Endothelial cell of umbilical vein (primary cell): Measurements from ENCODE around the gene KCMF1. TPM values are rescaled to one million over a fixed set of nuclear protein-coding genes. Genes with fewer than 3 reads are reported as not detected.

Experiments used
- BruUV-seq: library from RNA; stranded (reverse); fragments of 400-500 nt; replicated peaks from 2 replicates; lab custom pipeline; 2021; lab: Mats Ljungman, UMichigan
- CTCF ChIA-PET: fragments of 300-600, 350-600 bp; sonication (Branson Sonifier 250); formaldehyde crosslinking; loops from one replicate; lab custom pipeline; 2021; ENCODE audit warnings: antibody characterized with exemption, inconsistent platforms; lab: Charles Lee
- POLR2A ChIA-PET: fragments of 300-600, 350-600 bp; sonication (Branson Sonifier 250); formaldehyde crosslinking; loops from one replicate; lab custom pipeline; 2021; ENCODE audit warnings: antibody characterized with exemption, inconsistent platforms; lab: Charles Lee
- DNase-seq: peaks from one replicate; pipeline ENCODE4 v3.0.0-alpha.2; 2011; ENCODE audit warnings: low read depth, low spot score
- FAIRE-seq: peaks from 2 replicates; lab custom pipeline; 2011; peaks lifted over from hg19 to GRCh38; lab: Jason Lieb, UNC
- H2AFZ ChIP-seq: 2 replicates; pipeline ENCODE4 v1.6.0; 2012; ENCODE audit warnings: low read depth, low read length, control low read depth, inconsistent platforms
- H3K27ac ChIP-seq: 2 replicates; pipeline ENCODE4 v1.5.1; 2011; ENCODE audit warnings: low read depth, mild to moderate bottlenecking, control low read depth, low read length, moderate library complexity; ENCODE audit not compliant: insufficient read depth
- H3K27me3 ChIP-seq, 2 experiments: 2 replicates each; pipeline versions ENCODE4 v1.6.0 to v1.6.1; 2011; ENCODE audit warnings: low read length in 2 of 2, mixed read lengths in 1 of 2; ENCODE audit not compliant: control insufficient read depth in 2 of 2, insufficient read depth in 2 of 2
- H3K36me3 ChIP-seq, 2 experiments: 2 replicates in 1 of 2; 3 replicates in 1 of 2; pipeline ENCODE4 v1.5.1; 2011; ENCODE audit warnings: low read length in 2 of 2, mild to moderate bottlenecking in 1 of 2, moderate library complexity in 1 of 2; ENCODE audit not compliant: control insufficient read depth in 2 of 2, insufficient read depth in 2 of 2; ENCODE audit errors: extremely low read depth in 1 of 2
- H3K4me1 ChIP-seq: 3 replicates; pipeline ENCODE4 v1.5.1; 2011; ENCODE audit warnings: mild to moderate bottlenecking, low read length; ENCODE audit not compliant: control insufficient read depth, insufficient read depth; ENCODE audit errors: extremely low read depth
- H3K4me2 ChIP-seq: 2 replicates; pipeline ENCODE4 v1.6.1; 2011; ENCODE audit warnings: low read length, control low read depth, mixed read lengths; ENCODE audit not compliant: insufficient read depth
- H3K4me3 ChIP-seq, 3 experiments: fragments of 200-600 bp in 1 of 3; sonication (generic), shearing (Covaris generic) in 1 of 3; replicated peaks in 1 of 3; 2 replicates each; pipeline ENCODE4 v1.5.1; 2011 to 2016; ENCODE audit warnings: control low read depth in 3 of 3, low read length in 3 of 3, mild to moderate bottlenecking in 2 of 3, inconsistent platforms in 1 of 3, low read depth in 1 of 3, moderate library complexity in 1 of 3; ENCODE audit not compliant: insufficient read depth in 1 of 3
- H3K79me2 ChIP-seq: 2 replicates; pipeline ENCODE4 v1.6.0; 2012; ENCODE audit warnings: low read length, inconsistent platforms; ENCODE audit not compliant: control insufficient read depth, insufficient read depth
- H3K9ac ChIP-seq: replicated peaks from 2 replicates; pipeline ENCODE3; 2011; ENCODE audit warnings: low read length, control low read depth; ENCODE audit not compliant: insufficient read depth; ENCODE audit errors: extremely low read depth
- H3K9me1 ChIP-seq: replicated peaks from 3 replicates; pipeline ENCODE4 v1.6.0; 2011; ENCODE audit warnings: mild to moderate bottlenecking, low read length; ENCODE audit not compliant: control insufficient read depth, insufficient read depth; ENCODE audit errors: extremely low read depth
- H3K9me3 ChIP-seq: replicated peaks from 2 replicates; pipeline ENCODE4 v1.5.1; 2012; ENCODE audit warnings: low read length, inconsistent platforms; ENCODE audit not compliant: control insufficient read depth, insufficient read depth
- H4K20me1 ChIP-seq: replicated peaks from 2 replicates; pipeline ENCODE3; 2011; ENCODE audit warnings: mild to moderate bottlenecking, low read length; ENCODE audit not compliant: control insufficient read depth, insufficient read depth; ENCODE audit errors: extremely low read depth
- CTCF ChIP-seq, 2 donors: IDR thresholded peaks; 1 replicate in 1 of 2; 2 replicates in 1 of 2; pipeline ENCODE4 v1.5.1; 2011; ENCODE audit warnings: low read length in 2 of 2, mild to moderate bottlenecking in 2 of 2, moderate library complexity in 2 of 2, control low read depth in 1 of 2, inconsistent platforms in 1 of 2, low read depth in 1 of 2; ENCODE audit not compliant: insufficient read depth in 1 of 2; ENCODE audit errors: extremely low read depth in 1 of 2
- EZH2 ChIP-seq: IDR thresholded peaks from 2 replicates; pipeline ENCODE4 v1.6.1; 2012; ENCODE audit warnings: borderline replicate concordance, low read depth, mild to moderate bottlenecking, moderate library complexity, low read length, inconsistent platforms; ENCODE audit not compliant: severe bottlenecking
- FOS ChIP-seq: IDR thresholded peaks from 2 replicates; pipeline ENCODE4 v1.6.1; 2011; ENCODE audit warnings: mild to moderate bottlenecking, low read length, moderate library complexity, borderline replicate concordance; ENCODE audit not compliant: insufficient read depth
- GATA2 ChIP-seq: IDR thresholded peaks from 2 replicates; pipeline ENCODE4 v1.7.0; 2011; ENCODE audit warnings: low read depth, mild to moderate bottlenecking, moderate library complexity, mixed read lengths, low read length; ENCODE audit not compliant: insufficient read length, insufficient read depth
- JUN ChIP-seq: IDR thresholded peaks from 2 replicates; pipeline ENCODE4 v1.6.1; 2011; ENCODE audit warnings: borderline replicate concordance, low read depth; ENCODE audit not compliant: insufficient read length, insufficient read depth
- MAX ChIP-seq: IDR thresholded peaks from 2 replicates; pipeline ENCODE4 v1.6.1; 2011; ENCODE audit not compliant: insufficient read depth, insufficient read length
- MYC ChIP-seq: IDR thresholded peaks from one replicate; pipeline ENCODE4 v1.6.1; 2011; ENCODE audit warnings: mild to moderate bottlenecking, low read depth, low read length
- POLR2A ChIP-seq: IDR thresholded peaks from 2 replicates; pipeline ENCODE4 v1.6.1; 2012; ENCODE audit warnings: low read depth, mild to moderate bottlenecking, control low read depth, low read length
- POLR2AphosphoS5 ChIP-seq: IDR thresholded peaks from 2 replicates; pipeline ENCODE4 v1.6.1; 2012; ENCODE audit warnings: low read depth, mild to moderate bottlenecking, control low read depth, low read length, moderate library complexity; ENCODE audit not compliant: insufficient read depth
- dilution Hi-C: fragments of 300-500 bp; cut with MboI; formaldehyde crosslinking; loops from one replicate; pipeline ENCODE4 v1.15.0; 2019; ENCODE audit warnings: low sequenced_read_pairs; ENCODE audit not compliant: extremely low pct_ligation_motif_present
- intact Hi-C: fragments of 100-400 bp; cut with micrococcal nuclease; formaldehyde crosslinking; loops from one replicate; pipeline ENCODE4 v1.10.0; 2022
- polyA plus RNA-seq, 4 experiments: library from polyadenylated mRNA; depleted of rRNA in 3 of 4; stranded (reverse) in 3 of 4; unstranded in 1 of 4; fragments of >200 nt; gene quantifications; 2 replicates each; pipeline versions ENCODE4 v1.2.1 to v1.2.3, GENCODE V29; 2011 to 2012; ENCODE audit warnings: missing spikeins in 1 of 4
- total RNA-seq: library from RNA; stranded (reverse); gene quantifications from 2 replicates; pipeline ENCODE4 v1.2.3, GENCODE V29; 2021

Gene KCMF1
- total and polyA plus RNA-seq, 2 donors (not counting 3 experiments of a cell fraction or from before 2014, with no cell fraction given): 49.3 to 78.4 TPM

GRCh38 chr2:85062565-85062964 is 91.6 kb downstream of the KCMF1 start:
- H3K4me1 ChIP-seq: no peaks in the 10 kb centered on the region

More at GRCh38 chr2:85062565-85062964, 91.6 kb downstream of the KCMF1 start:
- dilution Hi-C loops (no loop called here), intact Hi-C loops (no loop called here)
- Histone ChIP-seq H4K20me1 (no peaks in the 10 kb centered on the region), H3K9me1 (no peaks in the 10 kb centered on the region), H3K27ac (no peak overlapping the region), H3K36me3 (no peaks in the 10 kb centered on the region), H3K4me3 (no peak overlapping the region), H3K9ac (no peak overlapping the region), H2AFZ (no peak overlapping the region), H3K9me3 (no peaks in the 10 kb centered on the region), H3K27me3 (peaks cover 7 to 13% of the 10 kb centered on the region in 2 experiments), H3K79me2 (no peaks in the 10 kb centered on the region), H3K4me2 (no peak overlapping the region)
- ChIA-PET CTCF (interaction anchor here (2.1 to 3.1 kb wide), 2 partner anchors 45 to 237 kb away, joined by 6 to 20 read pairs; no protein-coding TSS in a partner anchor), POLR2A (no interaction called here)
- FAIRE-seq (no peak), DNase-seq (no peak)
- TF ChIP-seq MYC (no peak), GATA2 (no peak), MAX (no peak), JUN (no peak), CTCF (IDR thresholded peaks at IDR 0.05; ENCODE audit: extremely low read depth in 1 of 2, insufficient read depth in 1 of 2, low read depth in 1 of 2, low read length in 2 of 2) (no peak), POLR2A (no peak), POLR2AphosphoS5 (no peak), FOS (no peak), EZH2 (no peak)
- BruUV-seq: no TSS peak
